ENCODE data around the gene MARVELD1. TPM values are rescaled to one million over a fixed set of nuclear protein-coding genes. Genes with fewer than 3 reads are reported as not detected.
A peak's percentile ranks its signal among the peaks of the same experiment; 100 is the strongest.

MARVELD1 gene
- total and polyA plus RNA-seq, 2 of the 13 experiments (the other 11 are each of a cell fraction or from before 2014, with no cell fraction given), result not detected

- TF ChIP-seq ZNF280B (CRISPR knock-in tag; IDR thresholded peaks at IDR 0.05; ENCODE audit: borderline replicate concordance) (no peak), SSRP1 (CRISPR knock-in tag; IDR thresholded peaks at IDR 0.05) (no peak), HNF1A (IDR thresholded peaks at IDR 0.05; ENCODE audit: low read depth) (no peak), HNF1A (CRISPR knock-in tag; IDR thresholded peaks at IDR 0.05; ENCODE audit: borderline replicate concordance) (no peak), RORA (CRISPR knock-in tag; IDR thresholded peaks at IDR 0.05) (no peak), FOXP1 (IDR thresholded peaks at IDR 0.05) (no peak), FOXP1 (CRISPR knock-in tag; IDR thresholded peaks at IDR 0.05) (no peak), ZNF709 (CRISPR knock-in tag; IDR thresholded peaks at IDR 0.05) (no peak; the same call in 1 of the 2 replicates), THYN1 (CRISPR knock-in tag; IDR thresholded peaks at IDR 0.05; ENCODE audit: borderline replicate concordance, low read depth) (no peak), BCLAF1 (IDR thresholded peaks at IDR 0.05) (no peak), KDM1A (CRISPR knock-in tag; IDR thresholded peaks at IDR 0.05) (no peak), TCF7L2 (IDR thresholded peaks at IDR 0.05; ENCODE audit: low read depth, low read length) (no peak), GLI4 (CRISPR knock-in tag; IDR thresholded peaks at IDR 0.05; ENCODE audit: borderline replicate concordance) (no peak), XBP1 (CRISPR knock-in tag; IDR thresholded peaks at IDR 0.05) (no peak), CCAR2 (optimal IDR thresholded peaks at IDR 0.05; ENCODE audit: low read depth, low read length) (no peak), HMGXB3 (CRISPR knock-in tag; IDR thresholded peaks at IDR 0.05; ENCODE audit: borderline replicate concordance) (no peak), TARDBP (CRISPR knock-in tag; IDR thresholded peaks at IDR 0.05) (0 out of 2 replicates have a peak, but pooled peaks have one; percentile 37)
Observed at GRCh38 chr10:97676770-97677581, 36.6 kb upstream of the MARVELD1 start (continued).

All from HepG2 (cell line).